ENCODE measurements around the gene CGB1.

CGB1 gene

GRCh38 chr19:49020931-49021895 is 15.5 kb downstream of the CGB1 start:
- DNase-seq: peak; percentile 75

DNA sequence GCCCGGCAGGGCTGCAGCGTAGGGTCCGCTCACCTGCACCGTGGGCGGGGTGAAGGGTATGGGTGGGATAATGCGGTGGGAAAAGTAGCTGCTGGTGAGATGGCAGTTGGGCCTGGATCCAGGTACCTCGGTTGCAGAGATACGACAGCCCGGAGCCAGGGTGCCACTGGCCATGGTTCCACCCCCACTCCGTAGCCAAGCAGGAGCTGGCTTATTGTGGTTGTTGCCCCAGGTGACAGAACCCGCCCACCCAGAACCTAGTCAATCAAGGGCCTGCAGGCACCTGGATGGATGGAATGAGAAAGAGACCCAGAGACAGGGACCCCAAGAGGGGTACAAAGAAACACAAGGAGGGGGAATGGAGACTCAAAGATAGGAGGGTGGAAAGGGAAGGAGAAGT is 16.4 kb downstream of the CGB1 start:
- DNase-seq: no peak

GRCh38 chr19:49019242-49019932 is 17.3 kb downstream of the CGB1 start:
- DNase-seq: peak; percentile 72

- peak; percentile 65 for DNase-seq
These were observed 18.1 kb downstream of the CGB1 start for GRCh38 chr19:49018388-49019241.

- peak; percentile 84 for DNase-seq
These were observed 18.9 kb downstream of the CGB1 start for GRCh38 chr19:49017666-49018351.

- DNase-seq: no peak
These were observed 19.5 kb downstream of the CGB1 start, which contains the start of gene LHB for GRCh38 chr19:49017041-49017665. Gene LHB (minus strand): TSS chr19:49017091. CDS start chr19:49017081, 10 bp downstream.

GRCh38 chr19:49016067-49016839 is 20.4 kb downstream of the CGB1 start:
- no peak for DNase-seq

DNA sequence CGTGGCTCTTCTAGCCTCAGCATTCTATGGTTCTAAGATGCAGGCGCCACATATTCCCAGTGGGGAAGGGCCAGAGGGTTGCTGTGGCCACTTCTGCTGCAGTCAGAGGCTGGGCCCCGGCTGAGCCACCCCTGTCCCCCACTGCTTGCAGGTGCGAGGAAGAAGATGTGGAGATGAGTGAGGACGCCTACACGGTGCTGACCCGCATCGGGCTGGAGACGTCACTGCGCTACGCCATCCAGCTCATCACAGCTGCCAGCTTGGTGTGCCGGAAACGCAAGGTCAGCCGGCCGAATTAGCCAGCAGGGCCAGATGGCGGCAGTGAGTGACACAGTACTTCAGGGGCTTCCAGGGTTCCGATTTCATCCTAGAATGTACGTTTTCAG is 21.8 kb downstream of the CGB1 start:
- DNase-seq: no peak

GRCh38 chr19:49014123-49014869 is 22.4 kb downstream of the CGB1 start:
- DNase-seq: no peak

DNA sequence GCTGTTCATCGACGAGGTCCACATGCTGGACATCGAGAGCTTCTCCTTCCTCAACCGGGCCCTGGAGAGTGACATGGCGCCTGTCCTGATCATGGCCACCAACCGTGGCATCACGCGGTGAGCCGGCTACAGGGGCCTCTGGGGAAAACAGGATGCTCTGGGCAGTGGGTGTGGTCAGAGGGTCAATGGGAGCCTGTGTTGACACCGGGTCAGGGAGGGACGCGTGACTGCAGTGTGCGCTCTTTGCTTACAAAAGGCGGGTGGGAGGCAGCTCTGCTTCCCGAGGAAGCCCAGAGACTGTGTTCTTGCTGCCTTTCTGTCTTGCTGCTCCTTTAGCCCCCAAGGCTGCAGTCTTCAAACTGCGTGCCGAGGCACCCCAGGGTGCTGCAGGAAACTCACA is 25.5 kb downstream of the CGB1 start:
- no peak for DNase-seq

DNA sequence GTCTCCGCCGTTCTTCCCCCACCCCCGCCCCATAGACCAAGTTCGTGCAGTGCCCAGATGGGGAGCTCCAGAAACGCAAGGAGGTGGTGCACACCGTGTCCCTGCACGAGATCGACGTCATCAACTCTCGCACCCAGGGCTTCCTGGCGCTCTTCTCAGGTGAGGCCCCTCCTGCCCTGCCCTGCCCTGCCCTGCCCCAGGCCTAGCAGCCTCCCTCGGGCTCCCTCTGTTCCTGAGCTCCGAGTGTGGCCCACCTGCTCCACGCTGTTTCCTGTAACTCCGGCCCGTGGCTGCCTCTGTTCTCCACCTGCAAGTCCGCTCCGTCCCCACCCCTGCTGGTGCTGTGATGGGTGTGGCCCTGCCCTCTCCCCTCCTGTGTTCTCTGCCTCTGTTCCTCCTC is 26.2 kb downstream of the CGB1 start:
- no peak for DNase-seq

- no peak for DNase-seq
These were observed 26.9 kb downstream of the CGB1 start for GRCh38 chr19:49009828-49010227.

DNA sequence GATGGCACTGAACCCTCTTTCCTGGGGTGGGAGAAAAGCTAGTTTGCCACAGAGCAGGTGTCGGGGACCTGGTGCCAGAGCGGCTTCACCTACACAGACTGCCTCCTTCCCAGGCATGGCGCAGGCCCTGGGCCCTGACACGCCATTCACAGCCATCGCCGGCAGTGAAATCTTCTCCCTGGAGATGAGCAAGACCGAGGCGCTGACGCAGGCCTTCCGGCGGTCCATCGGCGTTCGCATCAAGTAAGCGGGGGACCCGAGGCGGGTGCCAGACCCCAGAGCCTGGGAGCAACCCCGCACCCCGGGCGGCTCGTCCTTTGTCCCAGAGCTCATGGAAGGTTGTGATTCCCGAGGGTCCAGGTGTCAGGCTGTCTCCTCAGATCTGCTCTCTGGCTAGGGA is 29.8 kb downstream of the CGB1 start:
- no peak for DNase-seq

DNA sequence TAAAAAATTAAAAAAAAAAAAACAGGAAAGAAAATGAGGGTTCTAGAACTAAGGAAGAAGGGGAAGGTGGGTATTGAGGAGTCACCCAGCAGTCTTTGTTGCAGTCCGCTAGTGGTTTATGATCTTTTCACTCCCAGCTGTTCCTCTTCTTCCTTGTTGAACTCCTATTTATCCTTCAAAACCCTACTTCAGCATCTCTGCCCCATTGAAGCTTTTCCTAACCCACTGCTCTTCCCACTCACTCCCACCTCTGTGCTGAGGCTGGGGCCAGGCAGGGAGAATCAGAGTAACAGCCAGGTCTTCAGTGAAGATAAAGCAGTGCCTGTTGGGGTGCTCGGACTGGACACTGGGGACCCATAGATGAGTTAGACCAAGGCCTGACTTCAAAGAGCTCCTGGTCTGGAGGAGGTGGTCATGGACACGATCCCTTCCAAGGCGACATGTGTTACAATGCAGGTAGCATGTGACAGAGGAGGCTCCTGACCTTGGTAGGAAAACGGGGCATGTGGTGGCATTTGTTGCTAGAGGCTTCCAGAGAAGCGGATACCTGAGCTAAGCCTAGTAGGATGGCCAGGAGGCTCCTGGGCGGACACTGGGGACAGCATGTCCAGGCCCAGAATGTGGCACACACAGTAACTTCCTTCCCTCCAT is 31.6 kb downstream of the CGB1 start:
- no peak for DNase-seq

- no peak for DNase-seq
These were observed 32.6 kb downstream of the CGB1 start for GRCh38 chr19:49004133-49004532.

GRCh38 chr19:48999481-49000325 is 37.0 kb downstream of the CGB1 start:
- peak; percentile 69 for DNase-seq

DNA sequence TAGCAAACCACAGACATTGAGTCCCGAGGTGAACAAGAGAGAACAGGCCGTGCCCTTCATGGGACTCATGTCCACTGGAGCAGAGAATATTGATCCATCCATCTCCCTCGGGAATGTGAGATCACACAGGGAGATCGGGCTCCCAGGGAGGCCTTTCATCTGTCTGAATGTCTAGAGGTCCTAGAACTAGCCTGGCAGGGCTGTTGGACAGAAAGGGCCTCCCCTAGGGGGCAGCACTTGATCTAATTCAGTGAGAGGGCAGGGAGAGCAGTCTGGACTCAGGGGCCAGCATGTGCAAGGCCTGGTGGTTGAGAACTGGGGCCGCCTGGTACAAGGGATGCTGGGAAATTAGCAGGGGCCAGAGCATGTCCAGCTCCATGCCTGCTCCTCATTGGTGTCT is 38.7 kb downstream of the CGB1 start:
- DNase-seq: peak; percentile 83

DNA sequence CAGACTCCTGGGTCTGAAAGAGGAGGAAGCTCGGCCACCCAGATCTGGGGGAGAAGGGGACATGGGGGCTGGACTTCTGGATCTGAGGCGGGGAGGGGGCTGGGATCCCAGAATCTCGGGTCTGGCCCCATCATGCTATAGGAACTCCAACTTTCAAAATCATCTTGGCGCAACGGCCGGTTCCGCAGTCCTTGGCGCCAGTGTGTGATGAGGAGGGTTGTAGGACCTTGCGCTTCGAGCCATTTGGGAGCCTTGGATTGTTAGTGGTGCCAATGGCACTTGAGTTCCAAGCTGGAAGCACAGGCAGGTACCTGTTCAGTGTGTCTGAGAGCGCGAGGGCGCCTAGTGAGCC is 42.7 kb downstream of the CGB1 start:
- no peak for DNase-seq
